ENCODE results near the gene CDH4. TPM values are rescaled to one million over a fixed set of nuclear protein-coding genes. Genes with fewer than 3 reads are reported as not detected.
"Not testable (repeated sequence)": the region's sequence is repeated elsewhere in the genome, so short reads cannot be mapped to it uniquely, and the experiment has no call there.

The CDH4 gene
- total RNA-seq, 1 experiment from 2014 or later = not detected

DNA sequence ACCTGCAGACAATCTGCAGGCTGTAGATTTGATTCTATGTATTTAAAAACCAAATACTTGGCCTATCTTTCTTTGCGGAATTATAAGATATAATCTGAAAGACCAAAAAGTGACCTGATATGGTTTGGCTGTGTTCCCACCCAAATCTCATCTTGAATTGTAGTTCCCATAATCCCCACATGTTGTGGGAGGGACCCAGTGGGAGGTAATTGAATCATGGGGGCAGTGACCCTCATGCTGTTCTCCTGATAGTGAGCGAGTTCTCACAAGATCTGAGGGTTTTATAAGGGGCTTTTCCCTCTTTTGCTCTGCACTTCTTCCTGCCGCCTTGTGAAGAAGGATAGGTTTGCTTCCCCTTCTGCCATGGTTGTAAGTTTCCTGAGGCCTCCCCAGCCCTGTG lies 201.6 kb downstream of the CDH4 start:
- H3K27me3 ChIP-seq (ENCODE audit: low read length); H3K4me1 ChIP-seq (ENCODE audit: low read length); H3K36me3 ChIP-seq (ENCODE audit: insufficient read depth, low read length); H3K79me2 ChIP-seq (ENCODE audit: low read length); H3K9me2 ChIP-seq (replicated peaks; ENCODE audit: insufficient read depth, low read length); DNase-seq; H4K20me1 ChIP-seq (ENCODE audit: insufficient read depth, low read depth, low read length); H3K4me2 ChIP-seq (ENCODE audit: low read depth, low read length, poor library complexity, severe bottlenecking); H3K4me3 ChIP-seq (ENCODE audit: low read length); H3K27ac ChIP-seq (ENCODE audit: low read length); H3K9ac ChIP-seq (ENCODE audit: low read length); H2AFZ ChIP-seq (ENCODE audit: low read length); H3K9me3 ChIP-seq (ENCODE audit: low read length): not testable (repeated sequence)

- H3K9ac ChIP-seq (ENCODE audit: low read length) = no peak overlapping the region
- H3K4me2 ChIP-seq (ENCODE audit: low read depth, low read length, poor library complexity, severe bottlenecking) = no peak overlapping the region
- H3K4me3 ChIP-seq (ENCODE audit: low read length) = no peak overlapping the region
- H3K27ac ChIP-seq (ENCODE audit: low read length) = no peak overlapping the region
- no peaks in the 10 kb centered on the region for H3K4me1 ChIP-seq (ENCODE audit: low read length)
- H3K27me3 ChIP-seq (ENCODE audit: low read length) = no peaks in the 10 kb centered on the region
- no peaks in the 10 kb centered on the region for H3K9me3 ChIP-seq (ENCODE audit: low read length)
- no peaks in the 10 kb centered on the region for H3K9me2 ChIP-seq (replicated peaks; ENCODE audit: insufficient read depth, low read length)
- DNase-seq = no peak
- H3K36me3 ChIP-seq (ENCODE audit: insufficient read depth, low read length) = no peaks in the 10 kb centered on the region
- H3K79me2 ChIP-seq (ENCODE audit: low read length) = no peaks in the 10 kb centered on the region
- H4K20me1 ChIP-seq (ENCODE audit: insufficient read depth, low read depth, low read length) = no peaks in the 10 kb centered on the region
- no peak overlapping the region for H2AFZ ChIP-seq (ENCODE audit: low read length)
These were observed 202.0 kb downstream of the CDH4 start for GRCh38 chr20:61454053-61454452.

DNA sequence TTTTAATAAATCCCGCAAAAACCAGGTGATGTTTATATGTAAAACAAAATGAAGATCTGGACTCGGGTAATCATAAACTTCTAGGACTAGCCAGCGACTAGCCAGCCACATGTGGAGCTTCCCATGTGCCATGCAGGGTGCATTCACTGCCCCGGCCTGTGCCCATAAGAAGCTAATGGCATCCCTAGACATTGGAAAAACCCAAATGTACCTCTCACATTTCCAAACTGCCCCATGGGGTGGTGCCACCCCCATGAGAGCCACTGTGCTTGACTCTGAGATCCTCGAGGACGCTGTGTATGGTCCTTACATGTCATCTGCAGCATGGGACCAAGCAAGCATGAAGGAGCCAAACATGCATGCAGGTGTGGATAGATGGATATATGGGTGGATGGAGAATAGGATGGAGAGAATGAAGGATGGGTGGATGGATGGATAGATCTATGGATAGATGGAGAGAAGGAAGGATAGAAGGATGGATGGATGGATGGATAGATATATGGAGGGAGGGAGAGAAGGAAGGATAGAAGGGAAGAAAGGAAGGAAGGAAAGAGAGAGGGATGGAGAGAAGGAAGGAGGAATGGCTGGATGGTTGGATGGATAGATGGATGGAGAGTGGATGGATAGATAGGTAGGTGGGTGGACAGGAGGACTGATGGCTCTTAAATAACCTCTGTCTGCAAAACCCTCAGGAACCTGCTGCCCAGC lies 203.6 kb downstream of the CDH4 start:
- DNase-seq = no peak
- Histone ChIP-seq H3K4me2 (ENCODE audit: low read depth, low read length, poor library complexity, severe bottlenecking) (no peak overlapping the region), H3K27me3 (ENCODE audit: low read length) (no peaks in the 10 kb centered on the region), H3K9me3 (ENCODE audit: low read length) (no peaks in the 10 kb centered on the region), H3K79me2 (ENCODE audit: low read length) (no peaks in the 10 kb centered on the region), H4K20me1 (ENCODE audit: insufficient read depth, low read depth, low read length) (no peaks in the 10 kb centered on the region), H3K27ac (ENCODE audit: low read length) (no peak overlapping the region), H3K9me2 (replicated peaks; ENCODE audit: insufficient read depth, low read length) (no peaks in the 10 kb centered on the region), H2AFZ (ENCODE audit: low read length) (no peak overlapping the region), H3K4me3 (ENCODE audit: low read length) (no peak overlapping the region), H3K9ac (ENCODE audit: low read length) (no peak overlapping the region), H3K4me1 (ENCODE audit: low read length) (no peaks in the 10 kb centered on the region), H3K36me3 (ENCODE audit: insufficient read depth, low read length) (no peaks in the 10 kb centered on the region)

DNA sequence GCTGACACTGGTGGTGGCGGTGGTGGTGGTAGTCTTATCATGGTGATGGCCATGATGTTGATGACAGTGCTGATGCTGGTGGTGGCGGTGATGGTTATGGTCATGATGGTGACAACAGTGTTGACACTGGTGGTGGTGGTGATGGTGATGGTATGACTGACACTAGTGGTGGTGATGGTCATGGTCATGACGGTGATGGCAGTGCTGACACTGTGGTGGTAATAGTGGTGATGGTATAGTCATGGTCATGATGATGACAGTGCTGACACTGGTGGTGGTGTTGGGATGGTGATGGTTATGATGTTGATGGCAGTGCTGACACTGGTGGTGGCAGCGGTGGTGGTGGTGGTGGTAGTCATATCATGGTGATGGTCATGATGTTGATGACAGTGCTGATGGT lies 205.7 kb downstream of the CDH4 start:
- Histone ChIP-seq H3K27ac (ENCODE audit: low read length) (no peak overlapping the region), H3K9me2 (replicated peaks; ENCODE audit: insufficient read depth, low read length) (no peaks in the 10 kb centered on the region), H3K27me3 (ENCODE audit: low read length) (no peaks in the 10 kb centered on the region), H3K79me2 (ENCODE audit: low read length) (no peaks in the 10 kb centered on the region), H3K9ac (ENCODE audit: low read length) (no peak overlapping the region), H3K36me3 (ENCODE audit: insufficient read depth, low read length) (no peaks in the 10 kb centered on the region), H3K4me2 (ENCODE audit: low read depth, low read length, poor library complexity, severe bottlenecking) (no peak overlapping the region), H2AFZ (ENCODE audit: low read length) (no peak overlapping the region), H3K4me1 (ENCODE audit: low read length) (no peaks in the 10 kb centered on the region), H4K20me1 (ENCODE audit: insufficient read depth, low read depth, low read length) (no peaks in the 10 kb centered on the region), H3K4me3 (ENCODE audit: low read length) (no peak overlapping the region), H3K9me3 (ENCODE audit: low read length) (no peaks in the 10 kb centered on the region)
- DNase-seq = no peak

DNA sequence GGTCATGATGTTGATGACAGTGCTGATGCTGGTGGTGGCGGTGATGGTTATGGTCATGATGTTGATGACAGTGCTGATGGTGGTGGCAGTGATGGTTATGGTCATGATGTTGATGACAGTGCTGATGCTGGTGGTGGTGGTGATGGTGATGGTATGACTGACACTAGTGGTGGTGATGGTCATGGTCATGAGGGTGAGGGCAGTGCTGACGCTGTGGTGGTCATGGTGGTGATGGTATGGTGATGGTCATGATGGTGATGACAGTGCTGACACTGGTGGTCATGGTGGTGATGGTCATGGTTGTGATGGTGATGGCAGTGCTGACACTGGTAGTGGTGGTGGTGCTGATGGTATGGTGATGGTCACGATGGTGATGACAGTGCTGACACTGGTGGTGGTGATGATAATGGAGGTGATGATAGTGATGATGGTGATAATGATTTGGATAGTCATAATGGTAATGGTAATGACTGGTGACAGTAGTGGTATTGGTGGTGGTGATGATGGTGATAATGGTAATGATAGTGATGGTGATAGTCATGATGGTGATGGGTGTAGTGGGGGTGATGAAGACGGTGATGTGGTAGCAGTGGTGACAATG lies 206.2 kb downstream of the CDH4 start:
- H3K36me3 ChIP-seq (ENCODE audit: insufficient read depth, low read length) = no peaks in the 10 kb centered on the region
- H3K4me1 ChIP-seq (ENCODE audit: low read length) = no peaks in the 10 kb centered on the region
- H3K9ac ChIP-seq (ENCODE audit: low read length) = no peak overlapping the region
- no peak for DNase-seq
- H3K27me3 ChIP-seq (ENCODE audit: low read length) = no peaks in the 10 kb centered on the region
- H3K27ac ChIP-seq (ENCODE audit: low read length) = no peak overlapping the region
- H3K4me2 ChIP-seq (ENCODE audit: low read depth, low read length, poor library complexity, severe bottlenecking) = no peak overlapping the region
- no peaks in the 10 kb centered on the region for H3K9me3 ChIP-seq (ENCODE audit: low read length)
- H3K4me3 ChIP-seq (ENCODE audit: low read length) = no peak overlapping the region
- H4K20me1 ChIP-seq (ENCODE audit: insufficient read depth, low read depth, low read length) = no peaks in the 10 kb centered on the region
- H3K9me2 ChIP-seq (replicated peaks; ENCODE audit: insufficient read depth, low read length) = no peaks in the 10 kb centered on the region
- H2AFZ ChIP-seq (ENCODE audit: low read length) = no peak overlapping the region
- no peaks in the 10 kb centered on the region for H3K79me2 ChIP-seq (ENCODE audit: low read length)

DNA sequence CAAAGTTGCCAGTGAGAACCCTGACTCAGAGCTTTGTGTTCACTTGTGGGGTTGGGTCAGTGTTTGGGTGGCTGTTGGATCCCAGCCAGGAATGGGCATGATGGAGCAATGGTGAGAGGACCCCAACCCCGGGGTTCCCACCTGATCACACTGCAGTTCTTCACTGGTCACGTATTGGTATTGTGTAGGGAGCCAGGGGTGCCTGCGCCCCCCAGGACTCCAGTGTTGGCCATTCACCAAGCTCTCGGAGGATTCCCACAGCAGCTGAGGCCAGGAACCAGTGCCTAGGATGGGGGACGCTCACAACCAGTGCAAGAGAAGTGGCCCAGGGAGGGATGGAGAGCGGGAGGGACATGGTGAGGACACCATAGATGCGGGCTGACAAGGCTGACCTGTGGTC lies 207.2 kb downstream of the CDH4 start:
- Histone ChIP-seq H3K27me3 (ENCODE audit: low read length) (no peaks in the 10 kb centered on the region), H3K9me3 (ENCODE audit: low read length) (no peaks in the 10 kb centered on the region), H3K4me3 (ENCODE audit: low read length) (no peak overlapping the region), H3K9ac (ENCODE audit: low read length) (no peak overlapping the region), H3K9me2 (replicated peaks; ENCODE audit: insufficient read depth, low read length) (no peaks in the 10 kb centered on the region), H2AFZ (ENCODE audit: low read length) (no peak overlapping the region), H3K27ac (ENCODE audit: low read length) (no peak overlapping the region), H3K36me3 (ENCODE audit: insufficient read depth, low read length) (no peaks in the 10 kb centered on the region), H3K79me2 (ENCODE audit: low read length) (no peaks in the 10 kb centered on the region), H3K4me1 (ENCODE audit: low read length) (no peaks in the 10 kb centered on the region), H4K20me1 (ENCODE audit: insufficient read depth, low read depth, low read length) (no peaks in the 10 kb centered on the region), H3K4me2 (ENCODE audit: low read depth, low read length, poor library complexity, severe bottlenecking) (no peak overlapping the region)
- DNase-seq = no peak

DNA sequence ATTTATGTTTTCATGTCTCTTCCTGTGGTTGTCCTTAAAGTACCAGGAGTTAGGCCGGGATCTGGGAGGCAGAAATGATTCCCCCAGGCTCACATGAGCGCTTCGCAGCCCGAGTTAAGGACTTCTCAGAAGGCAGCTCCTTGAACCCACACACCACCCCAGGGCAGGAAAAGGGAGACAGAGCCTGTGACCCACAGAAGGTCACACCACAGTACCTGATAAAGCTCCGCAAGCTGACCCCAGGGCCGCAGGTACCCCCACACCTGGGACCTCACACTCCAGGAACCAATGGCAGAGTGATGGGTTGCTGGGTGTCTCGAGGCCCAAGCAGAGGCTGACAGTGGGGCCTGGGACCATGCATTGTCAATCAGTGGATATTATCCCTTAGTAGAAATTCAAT lies 207.6 kb downstream of the CDH4 start:
- H3K9ac ChIP-seq (ENCODE audit: low read length) = no peak overlapping the region
- no peaks in the 10 kb centered on the region for H3K36me3 ChIP-seq (ENCODE audit: insufficient read depth, low read length)
- H4K20me1 ChIP-seq (ENCODE audit: insufficient read depth, low read depth, low read length) = no peaks in the 10 kb centered on the region
- no peak for DNase-seq
- no peak overlapping the region for H3K27ac ChIP-seq (ENCODE audit: low read length)
- no peak overlapping the region for H2AFZ ChIP-seq (ENCODE audit: low read length)
- H3K79me2 ChIP-seq (ENCODE audit: low read length) = no peaks in the 10 kb centered on the region
- H3K4me3 ChIP-seq (ENCODE audit: low read length) = no peak overlapping the region
- no peaks in the 10 kb centered on the region for H3K9me3 ChIP-seq (ENCODE audit: low read length)
- H3K4me2 ChIP-seq (ENCODE audit: low read depth, low read length, poor library complexity, severe bottlenecking) = no peak overlapping the region
- no peaks in the 10 kb centered on the region for H3K4me1 ChIP-seq (ENCODE audit: low read length)
- H3K9me2 ChIP-seq (replicated peaks; ENCODE audit: insufficient read depth, low read length) = no peaks in the 10 kb centered on the region
- no peaks in the 10 kb centered on the region for H3K27me3 ChIP-seq (ENCODE audit: low read length)

DNA sequence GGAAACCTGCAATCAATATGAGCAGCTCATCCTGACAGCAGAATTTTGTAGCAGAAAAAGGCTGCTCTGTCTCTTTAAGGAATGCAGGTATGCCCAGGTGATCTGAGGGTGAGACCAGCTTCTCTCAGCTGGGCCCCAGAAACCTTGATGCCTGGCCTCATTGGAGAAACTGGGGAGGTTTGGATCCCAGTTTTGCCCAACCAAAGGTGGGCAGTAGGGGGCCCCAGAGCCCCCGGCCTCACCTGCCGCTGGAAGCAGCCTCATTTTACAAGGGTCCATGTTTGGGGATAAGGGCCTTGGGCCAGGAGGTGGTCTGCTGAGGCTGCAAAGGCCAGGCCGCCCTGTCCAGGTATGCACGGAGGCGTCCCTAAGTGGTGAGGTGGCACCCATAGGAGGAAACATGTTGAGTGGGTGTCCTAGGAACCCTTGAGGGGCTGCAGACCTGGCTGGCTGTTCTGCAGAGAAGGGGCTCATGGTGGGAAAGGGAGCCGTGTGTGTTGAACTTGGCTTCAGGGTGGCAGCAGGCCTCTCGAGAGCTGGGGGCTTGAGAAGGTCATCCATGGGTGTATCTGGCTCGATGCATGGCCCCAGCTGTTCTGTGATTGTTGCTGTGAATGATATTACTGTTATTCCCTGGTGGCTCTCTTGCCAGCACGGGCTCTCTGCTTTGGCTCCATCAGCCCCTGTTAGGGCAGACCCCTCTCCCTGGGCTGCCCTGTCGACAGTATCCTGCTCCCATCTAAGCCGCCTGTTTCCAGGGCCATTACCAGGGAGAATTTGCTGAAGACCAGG lies 208.4 kb downstream of the CDH4 start:
- no peaks in the 10 kb centered on the region for H3K36me3 ChIP-seq (ENCODE audit: insufficient read depth, low read length)
- H3K4me3 ChIP-seq (ENCODE audit: low read length) = no peak overlapping the region
- H3K4me2 ChIP-seq (ENCODE audit: low read depth, low read length, poor library complexity, severe bottlenecking) = no peak overlapping the region
- no peak overlapping the region for H2AFZ ChIP-seq (ENCODE audit: low read length)
- no peak overlapping the region for H3K9ac ChIP-seq (ENCODE audit: low read length)
- H3K9me3 ChIP-seq (ENCODE audit: low read length) = no peaks in the 10 kb centered on the region
- no peaks in the 10 kb centered on the region for H3K27me3 ChIP-seq (ENCODE audit: low read length)
- no peaks in the 10 kb centered on the region for H3K79me2 ChIP-seq (ENCODE audit: low read length)
- H3K9me2 ChIP-seq (replicated peaks; ENCODE audit: insufficient read depth, low read length) = no peaks in the 10 kb centered on the region
- H3K27ac ChIP-seq (ENCODE audit: low read length) = no peak overlapping the region
- no peaks in the 10 kb centered on the region for H3K4me1 ChIP-seq (ENCODE audit: low read length)
- DNase-seq = no peak
- no peaks in the 10 kb centered on the region for H4K20me1 ChIP-seq (ENCODE audit: insufficient read depth, low read depth, low read length)

Measured in Karpas-422 (cell line).